GM19395 (cell line): ENCODE measurements around the gene PHPT1.

Source experiments
- ATAC-seq: cut with Tn5 transposase; IDR thresholded peaks from one replicate; pipeline ENCODE4 v1.9.1; 2021; ENCODE audit warnings: mild to moderate bottlenecking, moderate library complexity; ENCODE audit not compliant: unreplicated experiment

Gene PHPT1

DNA sequence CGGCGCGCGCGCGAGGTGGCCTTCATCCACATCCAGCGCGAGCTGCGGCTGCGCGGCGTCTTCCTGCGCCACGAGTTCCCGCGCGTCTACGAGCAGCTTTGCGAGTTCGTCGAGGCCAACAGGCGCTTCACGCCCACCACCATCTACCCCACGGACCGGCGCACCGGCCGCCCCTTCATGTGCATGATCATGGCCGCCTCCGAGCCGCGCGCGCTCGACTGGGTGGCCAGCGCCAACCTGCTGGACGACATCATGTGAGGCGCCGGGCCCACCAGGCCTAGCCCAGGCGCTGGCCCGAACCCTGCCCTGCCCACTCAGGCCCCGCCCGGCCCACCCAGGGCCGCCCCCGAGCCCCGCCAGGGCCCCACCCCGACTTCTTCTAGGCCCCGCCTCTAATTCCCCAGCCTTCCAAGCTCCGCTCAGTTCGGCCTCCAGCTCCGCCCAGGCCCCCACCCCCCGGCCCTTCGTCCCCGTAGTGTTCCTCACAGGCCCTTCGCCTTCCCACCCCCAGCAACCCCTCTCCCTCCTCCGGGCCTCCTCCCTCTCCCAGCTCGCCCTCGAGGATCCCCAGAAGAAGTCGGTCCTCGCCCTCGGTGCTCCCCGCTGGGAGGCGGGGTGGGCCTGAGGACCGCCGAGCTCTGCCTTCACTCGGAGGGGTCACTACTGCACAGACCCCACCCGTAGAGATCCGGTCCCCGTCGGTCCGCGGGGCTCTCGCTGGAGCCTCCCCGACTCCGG is 2.0 kb upstream of the PHPT1 start:
- ATAC-seq, result no peak

DNA sequence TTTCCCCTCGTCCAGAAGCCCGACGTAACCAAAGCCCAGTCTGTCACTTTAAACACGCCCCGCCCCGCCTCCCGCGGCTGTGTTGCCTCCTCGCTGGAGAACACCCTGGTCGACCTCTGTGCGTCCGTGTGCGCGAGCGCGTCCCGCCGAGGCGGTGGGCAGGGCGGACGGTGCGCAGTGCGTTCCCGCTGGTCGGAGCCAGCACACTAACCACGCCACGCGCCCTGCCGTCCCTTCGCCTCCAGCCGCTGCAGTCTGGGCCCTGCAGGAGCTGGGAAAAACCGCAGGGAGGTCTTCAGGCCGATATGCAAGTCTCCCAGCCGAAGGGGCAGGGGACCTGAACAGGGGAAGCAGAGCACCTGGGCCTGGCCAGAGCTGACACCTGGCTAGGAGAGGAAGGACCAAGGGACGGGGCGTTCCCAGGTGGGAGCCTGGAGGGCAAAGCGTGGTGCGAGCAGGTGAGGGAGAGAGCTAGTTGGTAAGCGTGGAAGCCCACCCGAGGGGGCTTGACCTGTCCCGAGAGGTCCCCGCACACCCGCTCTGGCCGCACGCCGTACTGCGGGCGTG is 1.3 kb upstream of the PHPT1 start:
- ATAC-seq, result no peak

DNA sequence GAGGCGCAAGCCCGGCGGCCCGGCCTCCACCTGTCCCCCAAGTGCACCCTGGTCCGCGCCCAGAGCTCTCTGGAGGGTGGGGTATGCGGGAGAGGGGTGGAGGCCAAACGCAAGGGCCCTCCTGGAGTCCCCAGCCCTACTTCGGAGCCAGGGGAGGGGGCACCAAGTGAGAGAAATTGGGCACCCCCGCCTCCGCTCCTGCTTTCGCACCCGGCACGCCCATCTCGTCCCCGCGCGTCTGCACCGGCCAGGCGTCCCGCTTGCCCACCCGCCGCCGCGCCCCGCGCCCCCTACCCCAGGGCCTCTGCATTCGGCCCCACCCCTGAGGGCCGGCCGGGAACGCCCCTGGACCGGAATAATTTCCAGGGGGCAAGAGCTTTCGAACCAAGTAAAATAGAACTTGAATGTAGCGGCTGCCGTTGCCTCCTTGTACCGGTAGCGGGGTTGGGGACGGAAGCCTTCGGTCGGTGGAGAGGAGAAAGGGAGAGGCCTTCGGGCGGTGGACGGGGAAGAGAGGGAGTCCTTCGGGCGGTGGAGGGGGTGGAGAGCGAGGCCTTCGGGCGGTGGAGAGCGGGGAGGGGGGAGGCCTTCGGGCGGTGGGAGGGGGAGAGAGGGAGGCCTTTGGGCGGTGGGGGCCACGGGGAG is 694 bp upstream of the PHPT1 start:
- no peak for ATAC-seq

DNA sequence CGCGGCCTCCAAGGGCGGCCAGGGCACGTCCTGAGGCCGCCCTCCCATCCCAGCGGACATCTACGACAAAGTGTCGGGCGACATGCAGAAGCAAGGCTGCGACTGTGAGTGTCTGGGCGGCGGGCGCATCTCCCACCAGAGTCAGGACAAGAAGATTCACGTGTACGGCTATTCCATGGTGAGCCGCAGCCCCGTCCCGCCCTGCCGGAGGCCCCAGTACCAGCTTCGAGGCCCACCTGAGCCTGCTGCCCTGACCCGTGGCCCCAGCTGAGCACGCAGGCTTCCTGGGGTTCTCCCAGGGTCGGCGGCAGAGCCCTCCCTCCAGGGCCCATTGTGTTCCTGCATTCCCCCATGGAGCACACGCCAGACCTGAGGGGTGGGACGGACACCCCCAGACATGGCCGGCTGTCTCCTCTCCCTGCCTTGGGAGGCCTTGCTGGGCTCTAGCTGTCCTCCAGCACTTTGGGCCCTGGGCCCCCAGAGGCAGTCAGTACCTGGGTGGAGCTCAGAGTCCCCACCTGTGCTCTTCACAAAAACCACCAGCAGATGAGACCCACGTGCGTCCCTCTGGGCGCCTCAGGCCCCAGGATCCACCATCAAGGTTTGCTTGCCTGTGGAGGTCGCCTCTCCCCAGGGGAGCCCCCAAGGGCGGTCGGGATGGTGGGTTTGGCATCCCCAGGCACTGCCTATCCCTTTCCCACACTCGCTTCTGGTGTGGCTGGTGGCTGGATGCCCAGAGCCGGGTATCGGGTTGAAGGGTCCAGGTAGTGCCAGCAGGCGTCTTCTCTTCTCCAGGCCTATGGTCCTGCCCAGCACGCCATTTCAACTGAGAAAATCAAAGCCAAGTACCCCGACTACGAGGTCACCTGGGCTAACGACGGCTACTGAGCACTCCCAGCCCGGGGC is 1.0 kb downstream of the PHPT1 start:
- ATAC-seq, result no peak

DNA sequence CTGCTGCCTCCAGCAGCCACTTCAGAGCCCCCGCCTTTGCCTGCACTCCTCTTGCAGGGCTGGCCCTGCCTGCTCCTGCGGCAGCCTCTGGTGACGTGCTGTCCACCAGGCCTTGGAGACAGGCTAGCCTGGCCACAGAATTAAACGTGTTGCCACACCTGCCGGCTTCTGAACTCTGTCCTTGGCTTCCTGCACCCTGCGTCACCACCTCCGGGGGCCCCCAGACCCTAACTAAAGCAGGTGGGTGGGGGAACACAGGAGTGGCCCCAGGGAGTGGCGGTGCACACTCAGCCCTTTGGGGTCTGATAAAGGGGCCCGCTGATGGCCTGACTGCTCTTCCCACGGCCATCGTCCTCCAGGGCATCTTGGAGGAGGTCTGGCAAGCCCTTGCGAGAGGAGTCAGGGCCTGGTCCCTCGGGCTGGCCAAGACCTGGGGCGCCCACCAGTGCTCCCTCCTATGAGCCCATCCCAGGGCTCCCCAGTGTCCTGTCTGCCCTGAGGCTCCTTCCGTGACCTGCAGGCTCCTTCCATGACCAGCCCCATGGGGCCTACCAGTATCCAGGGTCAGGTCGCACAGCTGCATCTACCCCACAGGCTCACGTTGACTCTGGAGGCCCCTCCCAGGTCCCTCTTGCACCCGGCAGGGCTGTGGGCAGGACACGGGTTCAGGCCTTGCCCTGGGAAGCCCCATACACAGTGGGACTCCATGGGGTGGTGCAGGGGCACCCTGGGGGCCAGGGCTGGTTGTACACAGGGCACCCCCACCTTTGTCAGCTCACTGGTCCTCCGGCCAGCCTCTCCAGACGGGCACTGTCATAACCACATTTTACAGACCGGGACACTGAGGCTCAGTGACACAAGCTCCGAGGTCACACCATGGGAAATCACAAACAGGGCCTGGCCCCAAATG is 1.9 kb downstream of the PHPT1 start:
- ATAC-seq, result no peak

DNA sequence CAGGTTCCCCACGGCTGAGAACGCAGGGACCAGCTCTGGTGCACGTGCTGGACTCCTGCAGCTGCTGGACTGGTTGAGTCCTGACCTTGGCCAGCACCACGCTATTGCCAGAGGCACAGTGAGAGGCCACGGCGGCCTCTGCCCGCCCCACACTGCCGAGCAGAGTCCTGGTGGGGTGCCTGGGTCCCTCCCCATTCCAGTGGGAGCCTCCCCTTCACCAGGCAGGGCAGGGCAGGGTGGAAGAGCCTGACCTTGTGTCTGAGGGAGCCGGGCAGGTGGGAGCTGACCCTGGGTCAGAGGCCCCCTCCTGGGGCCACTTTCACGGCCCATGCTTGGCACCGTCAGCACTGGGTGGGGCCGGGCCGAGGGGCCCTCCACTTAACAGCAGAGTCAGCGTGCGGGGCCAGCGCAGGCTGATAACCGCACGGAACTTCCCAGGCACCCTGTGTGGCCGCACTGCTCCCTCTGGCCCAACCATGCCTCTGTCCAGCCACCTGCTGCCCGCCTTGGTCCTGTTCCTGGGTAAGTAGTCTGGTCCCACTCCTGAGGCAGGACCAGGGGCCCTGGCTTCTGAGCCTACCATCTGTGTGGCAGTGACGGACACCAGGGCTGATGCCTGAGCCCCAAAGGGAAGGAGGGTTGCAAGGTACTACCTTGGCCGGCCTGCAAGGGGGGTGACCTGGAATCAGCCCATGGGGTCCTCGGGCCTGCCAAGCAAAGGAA is 2.9 kb downstream of the PHPT1 start, which contains the start of gene MAMDC4:
Gene MAMDC4, plus strand, starts transcription at position 406 of the 723 bp plus-strand sequence. Its CDS starts 71 bp downstream, at position 477.
- no peak for ATAC-seq

DNA sequence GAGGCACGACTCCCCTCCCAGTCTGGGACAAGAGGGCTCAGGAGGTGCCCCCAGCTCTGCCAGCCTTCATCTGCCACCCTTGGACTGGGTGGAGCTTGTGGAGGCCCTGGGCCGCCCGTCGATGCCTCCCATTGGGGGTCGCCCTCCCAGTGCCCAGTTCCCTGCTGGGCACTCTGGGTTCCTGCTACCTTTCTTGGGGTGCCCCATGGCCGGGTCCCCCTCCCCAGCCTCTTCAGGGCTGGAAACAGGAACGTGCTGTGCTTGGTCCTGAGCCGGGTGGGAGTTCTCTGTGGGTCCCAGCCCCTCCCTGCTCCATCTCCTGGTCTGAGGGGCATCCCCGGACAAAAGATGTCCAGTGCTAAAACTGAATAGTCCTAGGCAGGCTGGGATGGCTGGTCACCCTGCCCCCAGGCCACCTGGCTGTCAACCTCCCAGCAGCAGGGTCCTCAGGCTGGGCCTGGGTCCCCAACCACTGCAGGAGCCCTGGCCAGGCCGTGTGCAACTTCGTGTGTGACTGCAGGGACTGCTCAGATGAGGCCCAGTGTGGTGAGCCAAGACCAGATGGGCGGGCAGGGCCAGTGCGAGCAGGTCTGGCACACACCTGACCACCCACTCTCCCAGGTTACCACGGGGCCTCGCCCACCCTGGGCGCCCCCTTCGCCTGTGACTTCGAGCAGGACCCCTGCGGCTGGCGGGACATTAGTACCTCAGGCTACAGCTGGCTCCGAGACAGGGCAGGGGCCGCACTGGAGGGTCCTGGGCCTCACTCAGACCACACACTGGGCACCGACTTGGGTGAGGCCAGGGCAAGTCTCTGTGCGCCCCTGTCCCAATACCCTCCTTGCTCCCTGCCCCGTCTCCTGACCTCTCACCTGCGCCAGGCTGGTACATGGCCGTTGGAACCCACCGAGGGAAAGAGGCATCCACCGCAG is 3.7 kb downstream of the PHPT1 start:
- no peak for ATAC-seq

DNA sequence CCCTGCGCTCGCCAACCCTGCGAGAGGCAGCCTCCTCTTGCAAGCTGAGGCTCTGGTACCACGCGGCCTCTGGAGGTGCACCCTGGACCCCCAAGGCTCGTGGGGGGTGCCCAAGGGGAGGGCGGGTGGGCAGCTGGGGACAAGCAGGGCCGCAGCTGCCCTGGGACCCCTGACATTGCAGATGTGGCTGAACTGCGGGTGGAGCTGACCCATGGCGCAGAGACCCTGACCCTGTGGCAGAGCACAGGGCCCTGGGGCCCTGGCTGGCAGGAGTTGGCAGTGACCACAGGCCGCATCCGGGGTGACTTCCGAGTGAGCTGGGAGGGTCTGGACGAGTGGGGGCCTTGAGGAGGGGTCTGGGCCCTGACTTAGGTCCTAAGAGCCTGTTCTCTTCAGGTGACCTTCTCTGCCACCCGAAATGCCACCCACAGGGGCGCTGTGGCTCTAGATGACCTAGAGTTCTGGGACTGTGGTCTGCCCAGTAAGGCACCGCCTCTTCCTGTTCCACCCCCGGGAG is 4.4 kb downstream of the PHPT1 start:
- no peak for ATAC-seq

DNA sequence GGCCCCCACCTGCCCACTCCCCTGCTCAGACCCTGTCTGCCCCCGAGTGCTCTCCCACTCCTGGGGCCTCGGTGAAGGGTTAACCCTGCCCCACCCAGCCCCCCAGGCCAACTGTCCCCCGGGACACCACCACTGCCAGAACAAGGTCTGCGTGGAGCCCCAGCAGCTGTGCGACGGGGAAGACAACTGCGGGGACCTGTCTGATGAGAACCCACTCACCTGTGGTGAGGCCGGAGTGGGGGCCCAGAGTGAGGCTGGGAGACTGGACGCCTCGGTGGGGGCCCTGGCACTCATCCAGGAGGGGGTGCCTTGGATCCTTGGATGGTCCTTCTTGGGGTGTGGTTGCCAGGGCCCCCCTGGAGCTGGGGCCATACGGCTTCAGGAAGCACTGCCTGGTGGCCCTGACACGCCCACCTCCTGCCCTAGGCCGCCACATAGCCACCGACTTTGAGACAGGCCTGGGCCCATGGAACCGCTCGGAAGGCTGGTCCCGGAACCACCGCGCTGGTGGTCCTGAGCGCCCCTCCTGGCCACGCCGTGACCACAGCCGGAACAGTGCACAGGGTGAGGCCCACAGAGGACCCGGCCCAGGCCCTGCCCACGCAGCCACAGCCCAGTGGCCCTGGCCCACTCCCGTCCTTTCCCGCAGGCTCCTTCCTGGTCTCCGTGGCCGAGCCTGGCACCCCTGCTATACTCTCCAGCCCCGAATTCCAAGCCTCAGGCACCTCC is 5.1 kb downstream of the PHPT1 start:
- ATAC-seq, result no peak

DNA sequence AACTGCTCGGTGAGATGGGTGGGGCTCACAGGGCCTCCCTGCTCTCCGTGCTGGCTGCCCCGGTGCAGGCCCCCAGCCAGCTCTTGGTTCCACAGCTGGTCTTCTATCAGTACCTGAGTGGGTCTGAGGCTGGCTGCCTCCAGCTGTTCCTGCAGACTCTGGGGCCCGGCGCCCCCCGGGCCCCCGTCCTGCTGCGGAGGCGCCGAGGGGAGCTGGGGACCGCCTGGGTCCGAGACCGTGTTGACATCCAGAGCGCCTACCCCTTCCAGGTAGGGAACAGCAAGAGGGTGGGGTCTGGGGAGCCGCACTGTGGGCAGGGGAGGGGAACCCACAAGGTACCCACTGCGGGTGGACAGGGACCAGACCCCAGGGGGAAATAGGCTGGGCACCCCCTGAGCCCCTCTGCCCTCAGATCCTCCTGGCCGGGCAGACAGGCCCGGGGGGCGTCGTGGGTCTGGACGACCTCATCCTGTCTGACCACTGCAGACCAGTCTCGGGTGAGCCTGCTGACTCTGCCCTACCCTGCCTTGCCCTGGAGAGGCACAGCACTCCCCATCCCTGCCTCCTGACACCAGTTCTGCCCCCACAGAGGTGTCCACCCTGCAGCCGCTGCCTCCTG is 5.7 kb downstream of the PHPT1 start:
- ATAC-seq, result no peak

DNA sequence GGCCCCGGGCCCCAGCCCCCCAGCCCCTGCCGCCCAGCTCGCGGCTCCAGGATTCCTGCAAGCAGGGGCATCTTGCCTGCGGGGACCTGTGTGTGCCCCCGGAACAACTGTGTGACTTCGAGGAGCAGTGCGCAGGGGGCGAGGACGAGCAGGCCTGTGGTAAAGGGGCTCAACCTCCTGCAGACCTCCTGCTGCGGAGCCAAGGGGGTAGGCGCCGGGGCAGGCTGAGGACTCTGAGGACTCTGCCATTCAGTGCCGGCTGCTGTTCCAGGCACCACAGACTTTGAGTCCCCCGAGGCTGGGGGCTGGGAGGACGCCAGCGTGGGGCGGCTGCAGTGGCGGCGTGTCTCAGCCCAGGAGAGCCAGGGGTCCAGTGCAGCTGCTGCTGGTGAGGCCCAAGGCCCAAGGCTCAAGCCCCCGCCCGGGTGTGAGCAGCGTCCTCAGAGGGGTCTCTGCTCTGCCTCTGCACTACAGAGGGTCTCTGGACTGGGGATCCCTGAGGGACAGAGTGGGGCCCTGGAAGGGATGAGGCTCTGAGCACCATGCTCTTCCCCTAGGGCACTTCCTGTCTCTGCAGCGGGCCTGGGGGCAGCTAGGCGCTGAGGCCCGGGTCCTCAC is 6.4 kb downstream of the PHPT1 start:
- no peak for ATAC-seq

DNA sequence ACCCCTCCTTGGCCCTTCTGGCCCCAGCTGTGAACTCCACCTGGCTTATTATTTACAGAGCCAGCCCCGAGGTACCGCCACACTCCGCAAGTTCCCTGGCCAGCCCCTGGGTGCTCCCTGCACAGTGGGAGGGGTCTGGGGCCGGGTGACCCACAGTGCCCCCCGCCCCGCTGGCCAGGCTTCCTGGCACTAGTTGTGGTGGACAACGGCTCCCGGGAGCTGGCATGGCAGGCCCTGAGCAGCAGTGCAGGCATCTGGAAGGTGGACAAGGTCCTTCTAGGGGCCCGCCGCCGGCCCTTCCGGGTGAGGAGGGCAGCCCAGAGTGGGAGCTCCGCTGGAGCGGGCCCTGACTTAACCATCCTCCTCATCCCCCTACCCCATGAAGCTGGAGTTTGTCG is 6.9 kb downstream of the PHPT1 start:
- no peak for ATAC-seq

DNA sequence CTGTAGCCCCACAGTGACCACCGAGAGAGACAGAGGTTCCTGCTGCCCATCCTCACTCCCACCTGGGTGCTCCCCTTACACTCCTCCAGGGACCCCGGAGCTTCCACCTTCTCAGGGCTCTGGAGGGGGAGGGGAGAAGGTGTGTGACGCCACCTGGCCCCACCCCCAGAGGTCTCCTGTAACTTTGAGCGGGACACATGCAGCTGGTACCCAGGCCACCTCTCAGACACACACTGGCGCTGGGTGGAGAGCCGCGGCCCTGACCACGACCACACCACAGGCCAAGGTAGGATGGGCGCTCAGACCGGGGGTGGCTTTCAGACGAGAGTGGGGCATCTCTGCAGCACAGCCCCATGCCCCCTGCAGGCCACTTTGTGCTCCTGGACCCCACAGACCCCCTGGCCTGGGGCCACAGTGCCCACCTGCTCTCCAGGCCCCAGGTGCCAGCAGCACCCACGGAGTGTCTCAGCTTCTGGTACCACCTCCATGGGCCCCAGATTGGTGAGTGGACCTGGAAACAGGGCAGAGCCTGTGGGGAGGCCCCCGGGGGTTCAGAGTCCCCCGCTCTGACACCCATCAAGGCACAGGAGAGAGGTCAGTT is 7.4 kb downstream of the PHPT1 start:
- ATAC-seq, result no peak

DNA sequence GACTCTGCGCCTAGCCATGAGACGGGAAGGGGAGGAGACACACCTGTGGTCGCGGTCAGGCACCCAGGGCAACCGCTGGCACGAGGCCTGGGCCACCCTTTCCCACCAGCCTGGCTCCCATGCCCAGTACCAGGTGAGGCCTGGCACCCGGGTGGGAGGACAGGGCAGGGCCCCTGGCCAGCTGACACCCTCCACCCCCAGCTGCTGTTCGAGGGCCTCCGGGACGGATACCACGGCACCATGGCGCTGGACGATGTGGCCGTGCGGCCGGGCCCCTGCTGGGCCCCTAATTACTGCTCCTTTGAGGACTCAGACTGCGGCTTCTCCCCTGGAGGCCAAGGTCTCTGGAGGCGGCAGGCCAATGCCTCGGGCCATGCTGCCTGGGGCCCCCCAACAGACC is 8.0 kb downstream of the PHPT1 start:
- ATAC-seq, result no peak

DNA sequence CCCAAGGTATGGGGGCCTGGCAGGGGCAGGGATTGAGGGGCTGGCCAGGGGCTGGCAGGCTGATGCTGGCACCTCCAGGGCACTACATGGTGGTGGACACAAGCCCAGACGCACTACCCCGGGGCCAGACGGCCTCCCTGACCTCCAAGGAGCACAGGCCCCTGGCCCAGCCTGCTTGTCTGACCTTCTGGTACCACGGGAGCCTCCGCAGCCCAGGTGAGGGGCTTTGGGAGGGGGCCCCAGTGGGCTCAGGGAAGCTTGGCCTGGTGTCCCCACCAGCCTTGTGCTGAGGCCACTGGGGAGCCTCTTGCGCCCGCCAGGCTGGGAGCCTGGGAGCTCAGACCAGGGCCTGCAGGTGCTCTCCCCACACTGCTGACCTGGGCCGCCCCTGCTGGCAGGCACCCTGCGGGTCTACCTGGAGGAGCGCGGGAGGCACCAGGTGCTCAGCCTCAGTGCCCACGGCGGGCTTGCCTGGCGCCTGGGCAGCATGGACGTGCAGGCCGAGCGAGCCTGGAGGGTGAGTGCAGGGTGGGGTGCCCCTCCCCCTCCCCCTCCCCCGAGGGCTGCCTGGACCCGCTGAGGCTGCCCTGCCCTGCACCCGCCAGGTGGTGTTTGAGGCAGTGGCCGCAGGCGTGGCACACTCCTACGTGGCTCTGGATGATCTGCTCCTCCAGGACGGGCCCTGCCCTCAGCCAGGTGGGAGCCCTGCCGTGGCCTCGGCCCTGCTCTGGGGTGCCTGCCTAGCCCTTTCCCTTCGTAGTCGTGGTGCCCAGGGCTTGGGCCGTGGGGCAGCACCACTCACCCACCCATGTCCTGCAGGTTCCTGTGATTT is 8.6 kb downstream of the PHPT1 start:
- ATAC-seq, result no peak
